HG03460 (cell line): Measurements from ENCODE around the gene COG5.

Experiments
- ATAC-seq: cut with Tn5 transposase; IDR thresholded peaks from one replicate; pipeline ENCODE4 v1.9.1; 2021; ENCODE audit not compliant: unreplicated experiment

COG5 gene

GRCh38 chr7:107201795-107202450 is 361.8 kb downstream of the COG5 start:
- no peak for ATAC-seq

DNA sequence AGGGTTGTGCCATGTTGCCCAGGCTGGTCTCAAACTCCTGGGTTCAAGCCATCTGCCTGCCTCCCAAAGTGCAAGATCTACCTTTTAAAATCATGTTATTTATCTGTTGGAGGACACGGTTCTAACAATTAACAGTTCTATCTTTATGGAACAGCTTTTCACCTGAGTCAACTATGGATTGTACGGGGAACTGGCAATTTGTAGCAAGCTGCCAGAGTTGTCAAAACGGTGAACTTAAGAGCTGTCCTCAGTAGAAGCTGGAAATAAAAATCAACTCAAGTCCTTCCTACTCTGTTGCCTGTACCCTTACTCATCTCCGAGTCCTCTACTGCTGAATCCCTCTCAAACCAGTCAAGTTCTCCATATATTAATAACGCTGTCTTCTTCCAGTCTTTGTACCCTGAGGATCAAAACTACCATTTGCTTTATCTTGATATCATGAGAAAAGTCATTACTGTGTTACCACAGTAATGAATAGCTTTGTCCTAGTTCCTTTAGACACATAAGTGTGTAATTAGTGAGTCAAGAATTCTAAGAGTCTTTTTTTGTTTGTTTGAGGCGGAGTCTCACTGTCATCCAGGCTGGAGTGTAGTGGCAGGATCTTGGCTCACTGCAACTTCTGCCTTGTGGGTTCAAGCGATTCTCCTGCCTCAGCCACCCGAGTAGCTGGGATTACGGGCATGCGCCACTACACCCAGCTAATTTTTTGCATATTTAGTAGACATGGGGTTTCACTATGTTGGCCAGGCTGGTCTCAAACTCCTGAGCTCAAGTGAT is 366.7 kb downstream of the COG5 start:
- ATAC-seq: no peak

DNA sequence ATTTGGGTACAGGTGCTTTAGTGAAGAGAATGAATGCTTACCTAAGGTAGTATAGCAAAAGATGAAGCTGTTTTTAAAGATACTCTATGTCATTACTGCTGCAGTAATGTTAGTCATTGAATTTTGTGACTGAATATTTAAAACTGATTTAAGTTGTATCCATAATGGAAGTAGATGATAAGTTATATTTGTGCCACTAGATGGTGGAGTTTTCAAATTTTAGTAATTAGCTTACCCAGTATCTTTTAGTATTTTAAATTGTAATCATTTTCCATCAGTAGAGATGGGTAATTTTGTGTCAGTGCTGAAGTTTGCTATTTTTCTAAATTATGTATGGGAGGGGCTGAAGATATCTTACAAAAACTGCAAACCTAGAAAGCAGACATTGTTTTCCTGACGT is 369.7 kb downstream of the COG5 start:
- no peak for ATAC-seq

GRCh38 chr7:107190090-107190489 is 373.6 kb downstream of the COG5 start:
- no peak for ATAC-seq

GRCh38 chr7:107187774-107188173 is 375.9 kb downstream of the COG5 start:
- ATAC-seq: no peak

- no peak for ATAC-seq
Observed at GRCh38 chr7:107186240-107186639, 377.5 kb downstream of the COG5 start.

DNA sequence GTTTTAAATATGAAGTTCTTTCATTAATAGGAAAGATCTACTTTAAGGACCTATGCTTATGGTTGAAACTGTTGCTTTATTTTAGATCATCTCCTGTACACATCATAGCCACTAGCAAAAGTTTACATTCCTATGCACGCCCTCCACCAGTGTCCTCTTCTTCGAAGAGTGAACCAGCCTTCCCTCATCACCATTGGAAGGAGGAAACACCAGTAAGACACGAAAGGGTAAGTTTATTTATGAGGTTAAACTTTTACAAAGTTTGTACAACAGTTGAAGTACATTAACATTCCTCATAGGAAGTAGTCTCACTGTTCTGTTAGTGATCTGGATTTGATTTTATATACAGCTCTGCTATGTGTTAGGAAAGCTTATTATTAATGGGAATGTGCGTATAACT is 378.0 kb downstream of the COG5 start:
- ATAC-seq: no peak

DNA sequence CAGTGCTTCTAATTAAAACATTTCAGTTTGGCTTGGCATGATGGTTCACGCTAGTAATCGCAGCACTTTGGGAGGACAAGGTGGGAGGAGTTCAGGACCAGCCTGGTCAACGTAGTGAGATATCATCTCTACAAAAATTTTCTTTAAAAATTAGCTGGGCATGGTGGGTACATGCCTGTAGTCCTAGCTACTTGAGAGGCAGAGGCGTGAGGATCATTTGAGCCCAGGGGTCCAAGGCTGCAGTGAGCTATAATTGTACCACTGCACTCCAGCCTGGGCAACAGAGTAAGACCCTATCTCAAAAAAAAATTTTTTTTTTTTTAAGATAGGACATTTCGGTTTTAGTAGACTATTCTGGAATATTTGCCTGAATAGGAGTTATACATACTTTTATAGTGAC is 382.5 kb downstream of the COG5 start:
- ATAC-seq: no peak

- no peak for ATAC-seq
Observed at GRCh38 chr7:107180378-107180777, 383.3 kb downstream of the COG5 start.

- ATAC-seq: no peak
Observed at GRCh38 chr7:107179326-107180164, 384.2 kb downstream of the COG5 start.

- peak; percentile 53 for ATAC-seq
Observed at GRCh38 chr7:107173691-107174406, 389.9 kb downstream of the COG5 start.

GRCh38 chr7:107173191-107173590 is 390.5 kb downstream of the COG5 start:
- no peak for ATAC-seq

DNA sequence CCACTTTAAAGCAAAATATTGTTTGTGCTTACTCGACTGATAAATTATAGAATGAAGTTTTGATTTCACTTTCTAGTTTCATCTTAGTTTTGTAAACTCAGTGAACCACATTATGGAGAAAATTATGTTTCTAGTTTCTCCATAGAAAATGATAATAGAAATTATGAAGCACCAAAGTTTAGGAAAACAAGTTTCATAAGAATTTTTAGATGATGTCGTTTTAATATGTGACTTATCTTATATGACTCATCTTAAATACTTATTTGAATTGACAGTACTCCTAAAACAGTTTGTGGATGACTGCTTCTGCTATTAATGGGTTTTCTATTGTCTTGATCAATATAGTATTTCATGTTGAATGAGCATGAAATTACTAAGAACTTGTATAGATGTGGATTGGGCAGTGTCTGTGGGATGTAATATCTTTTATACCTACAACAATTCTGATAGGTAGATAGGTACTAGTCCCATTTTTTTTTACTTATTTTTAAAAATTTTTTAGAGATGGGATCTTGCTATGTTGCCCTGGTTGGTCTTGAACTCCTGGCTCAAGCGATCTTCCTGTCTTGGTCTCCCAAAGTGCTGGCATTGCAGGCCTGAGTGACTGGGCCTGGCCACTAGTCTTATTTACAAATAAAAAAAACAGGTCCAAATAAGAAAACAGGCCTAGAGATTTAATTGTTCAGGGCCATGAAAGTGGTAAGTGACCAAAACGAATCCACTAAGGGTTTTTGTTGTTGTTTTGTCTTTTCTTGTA is 391.3 kb downstream of the COG5 start:
- ATAC-seq: no peak

DNA sequence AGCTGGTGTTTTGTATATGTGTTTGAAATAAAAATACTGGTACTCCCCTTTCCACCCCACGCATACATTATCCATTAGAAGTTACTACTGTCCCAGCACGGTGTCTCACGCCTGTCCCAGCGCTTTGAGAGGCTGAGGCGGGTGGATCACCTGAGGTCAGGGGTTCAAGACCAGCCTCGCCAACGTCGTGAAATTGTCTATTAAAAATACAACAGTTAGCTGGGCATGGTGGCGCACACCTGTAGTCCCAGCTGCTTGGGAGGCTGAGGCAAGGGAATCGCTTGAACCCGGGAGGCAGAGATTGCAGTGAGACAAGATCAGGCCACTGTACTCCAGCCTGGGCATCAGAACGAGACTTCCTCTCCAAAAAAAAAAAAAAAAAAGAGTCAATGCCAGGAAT is 392.2 kb downstream of the COG5 start:
- no peak for ATAC-seq

GRCh38 chr7:107170051-107170915 is 393.4 kb downstream of the COG5 start:
- no peak for ATAC-seq

DNA sequence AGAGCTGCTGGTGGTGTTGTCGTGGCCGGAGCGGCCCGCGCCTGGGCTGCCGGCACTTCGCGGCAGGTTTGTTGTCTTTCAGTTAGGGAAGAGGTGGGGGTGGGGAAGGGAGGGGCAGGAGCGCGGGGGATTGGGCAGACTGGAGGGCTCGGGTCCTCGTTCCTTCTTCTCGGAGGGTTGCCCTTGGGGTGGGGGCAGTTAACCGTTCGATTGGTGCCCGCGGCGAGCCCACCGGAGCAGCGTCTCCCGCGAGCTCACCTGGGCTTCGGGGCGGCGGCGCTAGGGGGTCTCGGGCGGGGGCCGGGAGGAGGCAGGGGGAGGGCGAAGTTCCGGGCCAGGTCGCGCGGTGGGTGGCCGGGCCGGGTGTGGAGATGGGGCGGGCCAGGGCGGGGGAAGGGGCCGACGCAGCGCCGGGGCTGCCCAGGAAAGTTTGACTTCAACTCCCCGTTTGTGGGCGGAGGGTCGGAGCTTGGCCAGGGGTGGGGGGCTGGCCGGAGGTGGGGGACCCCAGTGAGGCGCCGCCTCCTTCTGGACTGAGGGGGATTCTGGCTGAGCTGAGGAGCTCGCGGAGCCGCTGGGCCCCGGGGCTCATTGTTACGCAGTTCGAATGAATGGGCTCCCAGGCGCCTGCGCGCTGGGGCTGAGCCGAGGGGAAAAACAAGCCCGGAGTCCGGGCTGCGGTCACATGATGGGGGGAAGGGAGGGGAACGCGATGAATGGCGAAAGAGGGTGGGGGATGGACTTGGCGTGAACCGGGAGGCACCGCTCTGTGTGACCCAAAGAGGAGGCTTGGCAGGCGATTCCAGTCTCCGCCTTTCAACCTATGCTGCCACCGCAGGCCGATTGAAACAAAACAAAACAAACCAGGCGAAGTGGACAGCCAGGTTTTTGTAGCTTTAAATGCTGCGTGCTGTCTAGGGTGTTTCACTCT is 394.3 kb downstream of the COG5 start:
- peak; percentile 22 for ATAC-seq

- peak; percentile 89 for ATAC-seq
Observed at GRCh38 chr7:107168233-107169119, 395.2 kb downstream of the COG5 start, which contains the start of gene HBP1. TSS of gene HBP1 (plus strand) at chr7:107169003. CDS start at chr7:107179894, 10,891 bp downstream.
